Right renal cortex interstitium (tissue), 3 donors: Measurements from ENCODE around the gene DLGAP1. TPM values are rescaled to one million over a fixed set of nuclear protein-coding genes. Genes with fewer than 3 reads are reported as not detected.
"Not testable (repeated sequence)": the region's sequence is repeated elsewhere in the genome, so short reads cannot be mapped to it uniquely, and the experiment has no call there.

Source experiments
- DNase-seq, 3 donors: peaks; one replicate each; pipeline ENCODE4 v3.0.0-alpha.2; 2013; ENCODE audit warnings: low read depth in 3 of 3, low spot score in 2 of 3
- polyA plus RNA-seq, 3 donors: library from polyadenylated mRNA; unstranded; fragments of 120-200 nt; gene quantifications; one replicate each; pipeline ENCODE4 v1.2.1, GENCODE V29; 2013; ENCODE audit not compliant: insufficient read length in 3 of 3

Gene DLGAP1
- polyA plus RNA-seq, 3 donors = 4.3 to 5.8 (median 4.8) TPM

DNA sequence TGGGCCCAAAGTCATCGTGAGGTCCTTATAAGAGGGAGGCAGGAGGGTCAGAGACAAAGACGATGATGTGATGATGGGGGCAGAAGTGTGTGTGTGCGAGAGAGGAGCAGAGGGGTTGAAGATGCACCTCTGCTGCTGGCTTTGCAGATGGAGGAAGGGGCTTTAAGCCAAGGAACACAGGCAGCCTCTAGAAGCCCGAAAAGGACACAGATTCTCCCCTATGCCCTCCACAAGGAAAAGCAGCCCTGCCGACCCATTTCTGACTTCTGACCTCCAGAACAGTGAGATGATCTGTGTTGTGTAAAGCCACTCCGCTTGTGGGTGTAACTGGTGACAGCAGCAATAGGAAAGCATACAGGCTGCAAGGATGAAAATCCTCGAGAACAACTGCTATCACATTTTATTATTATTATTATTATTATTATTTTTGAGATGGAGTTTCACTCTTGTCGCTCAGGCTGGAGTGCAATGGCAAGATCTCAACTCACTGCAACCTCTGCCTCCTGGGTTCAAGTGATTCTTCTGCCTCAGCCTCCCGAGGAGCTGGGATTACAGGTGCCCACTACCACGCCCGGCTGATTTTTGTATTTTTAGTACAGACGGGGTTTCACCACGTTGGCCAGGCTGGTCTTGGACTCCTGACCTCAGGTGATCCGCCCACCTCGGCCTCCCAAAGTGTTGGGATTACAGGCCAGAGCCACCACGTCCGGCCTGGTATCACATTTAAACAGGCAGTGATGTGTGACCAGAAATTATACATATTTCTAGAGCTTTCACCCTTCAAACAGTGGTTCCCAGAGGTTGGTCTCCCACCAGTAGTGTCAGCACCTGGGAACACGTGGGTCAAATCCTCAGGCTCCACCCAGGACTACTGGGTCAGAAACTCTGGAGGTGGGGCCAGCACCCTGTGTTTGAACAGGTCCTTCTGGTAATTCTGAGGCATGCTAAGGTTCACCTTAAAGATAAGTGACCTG lies 834.7 kb downstream of the DLGAP1 start:
- DNase-seq = no peak

- no peak for DNase-seq
Observed at GRCh38 chr18:3619746-3620145, 835.4 kb downstream of the DLGAP1 start.

DNA sequence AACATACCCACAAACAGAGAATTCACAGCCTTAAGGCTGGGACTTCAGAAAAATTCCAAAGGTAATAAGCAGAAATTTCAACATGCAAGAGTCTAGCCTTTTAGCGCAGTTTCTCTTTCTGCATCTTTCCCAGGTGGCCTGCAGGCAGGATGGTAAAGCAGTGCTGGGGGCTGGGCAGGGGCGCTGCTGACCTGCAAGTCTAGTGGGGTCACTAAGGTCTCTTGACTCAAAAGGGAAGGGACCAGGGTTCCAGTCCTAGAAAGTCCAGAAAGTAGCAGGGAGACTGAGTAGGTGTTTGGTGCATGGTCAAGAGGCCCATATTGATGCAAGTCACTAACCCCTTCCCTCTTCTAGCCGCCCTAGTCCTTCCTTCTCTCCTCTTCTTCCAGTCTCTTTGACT lies 835.9 kb downstream of the DLGAP1 start:
- no peak for DNase-seq

GRCh38 chr18:3616744-3617143 lies 838.4 kb downstream of the DLGAP1 start:
- no peak for DNase-seq

DNA sequence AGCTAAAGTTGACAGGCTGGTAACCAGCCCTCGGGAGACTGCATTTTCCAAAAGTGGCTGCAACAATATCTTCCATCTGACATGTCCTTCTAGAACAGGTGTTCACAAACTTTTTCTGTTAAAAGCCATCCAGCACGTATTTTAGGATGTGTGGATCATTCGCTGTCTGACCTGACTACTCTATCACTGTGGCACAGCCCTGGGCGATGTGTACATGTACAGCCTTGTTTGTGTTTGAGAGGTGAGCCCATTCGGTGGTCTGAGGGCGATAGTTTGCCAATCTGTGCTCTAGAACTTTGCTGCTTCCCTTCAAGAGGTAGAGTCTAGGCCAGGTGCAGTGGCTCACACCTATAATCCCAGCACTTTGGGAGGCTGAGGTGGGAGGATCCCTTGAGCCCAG lies 839.0 kb downstream of the DLGAP1 start:
- no peak for DNase-seq

GRCh38 chr18:3615374-3615985 lies 839.6 kb downstream of the DLGAP1 start:
- DNase-seq = no peak

GRCh38 chr18:3612315-3612714 lies 842.8 kb downstream of the DLGAP1 start:
- DNase-seq = no peak

GRCh38 chr18:3611313-3612090 lies 843.6 kb downstream of the DLGAP1 start:
- no peak for DNase-seq

GRCh38 chr18:3610813-3611212 lies 844.3 kb downstream of the DLGAP1 start:
- no peak for DNase-seq

DNA sequence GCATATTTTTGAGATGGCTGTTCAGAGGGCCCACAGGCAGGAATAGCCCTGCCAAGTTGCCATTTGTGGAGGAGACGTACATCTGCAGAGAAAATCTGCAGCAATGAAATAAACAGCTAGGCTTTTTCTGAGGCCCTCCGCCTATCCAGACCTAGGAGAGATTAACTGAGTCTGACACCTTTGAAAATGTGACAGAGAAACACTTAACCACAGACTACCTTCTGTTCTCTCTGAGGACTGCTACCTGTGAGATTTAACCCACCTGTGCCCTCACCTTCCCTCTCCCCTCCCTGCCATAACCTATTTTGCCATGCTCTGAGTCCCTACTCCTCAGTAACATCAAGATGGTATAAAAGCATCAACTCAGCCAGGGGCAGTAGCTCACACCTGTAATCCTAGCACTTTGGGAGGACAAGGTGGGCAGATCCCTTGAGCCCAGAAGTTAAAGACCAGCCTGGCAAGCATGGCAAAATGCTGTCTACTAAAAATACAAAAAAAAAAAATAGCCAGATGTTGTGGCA lies 844.9 kb downstream of the DLGAP1 start:
- no peak for DNase-seq

DNA sequence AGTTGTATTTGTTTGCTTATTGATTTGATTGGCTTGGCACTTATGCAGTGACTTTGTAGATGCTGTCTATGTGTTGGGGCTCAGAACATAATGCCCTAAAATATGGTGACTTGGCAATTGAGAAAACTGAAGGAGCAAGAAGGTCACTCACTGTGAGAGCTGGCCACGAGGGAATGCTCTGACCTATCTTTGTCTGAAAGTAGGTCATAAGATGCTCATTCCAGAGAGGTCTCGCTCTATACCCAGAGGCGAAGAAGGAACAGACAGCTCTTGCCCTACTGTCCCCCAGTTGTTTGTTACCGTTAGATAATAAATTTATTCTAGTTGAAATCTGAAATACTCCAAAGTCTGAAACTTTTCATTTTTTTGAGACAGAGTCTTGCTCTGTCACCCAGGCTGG lies 846.6 kb downstream of the DLGAP1 start:
- no peak for DNase-seq

GRCh38 chr18:3608099-3608453 lies 847.0 kb downstream of the DLGAP1 start:
- not testable (repeated sequence) for DNase-seq

DNA sequence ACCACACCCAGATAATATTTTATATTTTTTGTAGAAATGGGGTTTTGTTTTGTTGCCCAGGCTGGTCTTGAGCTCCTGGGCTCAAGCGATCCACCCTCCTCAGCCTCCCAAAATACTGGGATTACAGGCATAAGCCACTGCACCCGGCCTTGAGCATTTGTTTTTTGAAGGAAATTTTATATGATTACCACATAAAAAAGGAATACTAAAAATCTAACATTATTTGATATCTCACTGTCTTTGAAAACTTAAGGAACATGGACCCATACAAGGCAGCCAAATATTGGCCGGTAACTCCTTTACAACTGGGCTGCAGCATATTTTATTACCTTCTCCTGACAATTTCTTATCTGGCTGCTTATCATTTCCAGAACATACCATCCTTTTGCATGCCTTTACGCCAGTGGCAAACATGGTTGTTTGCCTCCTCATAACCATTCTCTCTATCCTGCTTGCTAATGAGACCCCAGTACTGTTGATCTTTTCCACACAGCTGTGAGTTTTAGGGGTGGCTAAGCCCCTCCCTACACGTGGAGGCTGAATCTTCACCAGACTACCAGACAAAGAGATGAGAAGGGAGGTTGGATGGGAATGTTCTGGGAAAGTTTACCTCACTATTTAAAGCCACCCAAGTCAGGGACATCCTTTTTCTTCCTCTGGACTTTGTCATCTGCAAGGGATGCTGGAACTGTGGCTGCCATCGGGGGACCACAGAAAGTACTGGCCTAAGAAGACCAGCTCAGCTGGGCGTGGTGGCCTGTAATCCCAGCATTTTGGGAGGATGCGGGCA lies 847.6 kb downstream of the DLGAP1 start:
- DNase-seq = no peak

DNA sequence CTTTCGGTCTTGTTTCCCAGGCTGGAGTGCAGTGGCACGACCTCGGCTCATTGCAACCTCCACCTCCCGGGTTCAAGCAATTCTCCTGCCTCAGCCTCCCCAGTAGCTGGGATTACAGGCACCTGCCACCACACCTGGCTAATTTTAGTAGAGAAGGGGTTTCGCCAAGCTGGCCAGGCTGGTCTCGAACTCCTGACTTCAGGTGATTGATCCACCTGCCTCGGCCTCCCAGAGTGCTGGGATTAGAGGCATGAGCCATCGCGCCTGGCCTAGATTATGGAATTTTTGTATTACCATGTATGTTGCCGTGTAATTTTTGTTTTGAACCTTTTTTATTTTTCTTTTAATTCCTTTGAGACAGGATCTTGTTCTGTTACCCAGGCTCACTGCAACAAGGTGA lies 848.2 kb downstream of the DLGAP1 start:
- DNase-seq = not testable (repeated sequence)

DNA sequence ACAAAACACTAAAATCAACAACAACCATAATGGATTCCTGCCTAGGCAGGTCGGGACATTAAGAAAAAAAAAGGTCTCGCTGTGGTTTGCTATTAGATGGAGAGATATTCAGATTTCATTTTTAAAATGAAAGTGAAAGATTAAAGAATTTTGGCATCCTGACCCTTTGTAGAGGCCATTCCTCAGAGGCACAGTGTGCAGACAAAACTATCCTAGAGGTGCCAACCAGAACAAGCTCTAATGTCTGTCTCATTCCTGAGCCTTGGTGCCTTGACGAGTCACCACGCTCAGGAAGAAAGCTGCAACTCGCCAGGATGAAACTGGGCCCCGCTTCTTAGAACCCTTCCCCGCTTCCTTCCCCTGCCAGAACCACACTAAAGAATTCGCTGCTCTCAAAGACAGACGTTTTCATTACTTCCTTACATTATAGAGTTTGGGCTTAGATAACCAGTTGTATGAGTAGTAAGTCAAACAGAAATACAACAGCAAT lies 849.1 kb downstream of the DLGAP1 start:
- DNase-seq = no peak

DNA sequence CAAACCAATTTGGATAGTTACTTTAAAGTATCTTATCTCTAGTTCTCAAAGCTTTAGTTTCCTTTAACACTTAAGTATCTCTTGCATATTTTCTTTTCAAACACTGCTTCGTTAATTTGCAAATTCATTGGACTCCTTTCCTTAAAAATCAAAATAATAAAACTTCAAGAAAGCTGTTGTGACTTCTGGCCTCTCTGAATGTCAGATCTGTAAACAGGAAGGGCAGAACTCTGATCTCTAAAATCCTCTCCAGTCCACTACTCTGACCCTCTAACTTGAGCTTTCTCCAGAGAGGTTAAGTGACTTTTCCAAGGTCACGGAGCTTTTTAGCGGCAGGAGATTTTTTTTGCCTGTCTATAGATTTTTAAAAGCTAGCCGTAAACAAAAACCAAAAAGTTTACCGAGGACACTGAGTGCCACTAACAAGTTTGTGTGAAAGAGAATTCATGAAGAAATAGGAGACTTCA lies 849.6 kb downstream of the DLGAP1 start:
- DNase-seq = no peak

GRCh38 chr18:3604498-3605408 lies 850.4 kb downstream of the DLGAP1 start:
- DNase-seq = no peak

- DNase-seq = no peak
Observed at GRCh38 chr18:3604235-3604497, 850.9 kb downstream of the DLGAP1 start.
